Small intestine (tissue), 7 donors: Measurements from ENCODE around the gene ZSWIM6. TPM values are rescaled to one million over a fixed set of nuclear protein-coding genes. Genes with fewer than 3 reads are reported as not detected.
A peak's percentile ranks its signal among the peaks of the same experiment; 100 is the strongest.

ENCODE experiments used
- DNase-seq, 2 donors: peaks; one replicate each; pipeline versions ENCODE4 v3.0.0 to v3.0.0-alpha.2; 2013
- FAIRE-seq: peaks from 2 replicates; lab custom pipeline; 2012; peaks lifted over from hg19 to GRCh38; lab: Jason Lieb, UNC
- H3K27ac ChIP-seq, 3 donors: one replicate each; pipeline ENCODE4 v1.5.1; 2013; ENCODE audit warnings: low read length in 2 of 3, mild to moderate bottlenecking in 2 of 3, control low read depth in 1 of 3, inconsistent platforms in 1 of 3, low read depth in 1 of 3, moderate library complexity in 1 of 3
- H3K27me3 ChIP-seq, 3 donors: one replicate each; pipeline ENCODE4 v1.6.1; 2013; ENCODE audit warnings: low read length in 3 of 3, inconsistent platforms in 1 of 3; ENCODE audit not compliant: control insufficient read depth in 3 of 3, insufficient read depth in 3 of 3
- H3K36me3 ChIP-seq, 3 donors: one replicate each; pipeline ENCODE4 v1.6.1; 2013; ENCODE audit warnings: low read length in 3 of 3, inconsistent platforms in 1 of 3, low read depth in 1 of 3, mild to moderate bottlenecking in 1 of 3, moderate library complexity in 1 of 3; ENCODE audit not compliant: control insufficient read depth in 3 of 3, insufficient read depth in 2 of 3
- H3K4me1 ChIP-seq, 3 donors: one replicate each; pipeline ENCODE4 v1.6.1; 2013; ENCODE audit warnings: low read length in 2 of 3, inconsistent platforms in 1 of 3, low read depth in 1 of 3, mild to moderate bottlenecking in 1 of 3, moderate library complexity in 1 of 3; ENCODE audit not compliant: control insufficient read depth in 3 of 3, insufficient read depth in 2 of 3
- H3K4me3 ChIP-seq, 3 donors: one replicate each; pipeline ENCODE4 v1.5.1; 2013; ENCODE audit warnings: low read length in 3 of 3, control low read depth in 1 of 3, inconsistent platforms in 1 of 3, low read depth in 1 of 3, mild to moderate bottlenecking in 1 of 3, moderate library complexity in 1 of 3
- H3K9me3 ChIP-seq, 2 donors: one replicate each; pipeline ENCODE4 v1.6.1; 2013; ENCODE audit warnings: low read depth in 1 of 2, low read length in 1 of 2; ENCODE audit not compliant: control insufficient read depth in 2 of 2, insufficient read depth in 1 of 2
- WGBS, 3 donors: extraction: QIAGEN DNeasy Blood & Tissue Kit; methylation state at CpG; one replicate each; pipeline ENCODE4 v1.1.7; 2013; 5-methylcytosine and 5-hydroxymethylcytosine counted together
- polyA plus RNA-seq, 4 donors: library from polyadenylated mRNA; stranded (reverse) in 3 of 4; unstranded in 1 of 4; fragments of 200-250 nt in 3 of 4; fragments of 120-200 nt in 1 of 4; gene quantifications; one replicate each; pipeline versions ENCODE4 v1.2.1 to v1.2.3, GENCODE V29; 2013
- donor health status: healthy with polysubstance abuse.
- donor health status: control.
- donor health status: control.
- donor health status: Bipolar disorder and iron deficiency.
- donor health status: healthy.

ZSWIM6 gene
- polyA plus RNA-seq, 4 donors: 3.2 to 14.6 (median 4.2) TPM

- Histone ChIP-seq H3K4me3 (no peak overlapping the region), H3K27me3 (no peaks in the 10 kb centered on the region), H3K9me3 (peaks cover 0 to 3% of the 10 kb centered on the region in 2 donors), H3K4me1 (peaks cover 0 to 35% (median 0%) of the 10 kb centered on the region in 3 donors), H3K27ac (peak overlapping the region in 2 of 3 donors; percentile 28 to 79), H3K36me3 (no peaks in the 10 kb centered on the region)
- FAIRE-seq (no peak), DNase-seq (peak in 1 of 2 donors; percentile 36)
- WGBS, 3 donors: 22 to 45% (median 37%) methylated on average over 4 of the region's 4 CpGs
Measured at GRCh38 chr5:61290791-61291210, 41.3 kb upstream of the ZSWIM6 start.

- DNase-seq (peak; percentile 33 to 86), FAIRE-seq (no peak)
- Histone ChIP-seq H3K27me3 (no peaks in the 10 kb centered on the region), H3K27ac (peak overlapping the region in 1 of 3 donors; percentile 79), H3K4me1 (peaks cover 0 to 31% (median 0%) of the 10 kb centered on the region in 3 donors), H3K36me3 (no peaks in the 10 kb centered on the region), H3K4me3 (no peak overlapping the region), H3K9me3 (no peaks in the 10 kb centered on the region)
- 20 to 61% (median 38%) methylated on average over 7 of the region's 7 CpGs for WGBS, 3 donors
Measured at GRCh38 chr5:61292062-61292657, 39.9 kb upstream of the ZSWIM6 start.

GRCh38 chr5:61293071-61293470, 39.0 kb upstream of the ZSWIM6 start:
- FAIRE-seq: no peak
- Histone ChIP-seq H3K9me3 (no peaks in the 10 kb centered on the region), H3K4me1 (peaks cover 0 to 27% (median 0%) of the 10 kb centered on the region in 3 donors), H3K4me3 (no peak overlapping the region), H3K27me3 (no peaks in the 10 kb centered on the region), H3K36me3 (no peaks in the 10 kb centered on the region), H3K27ac (peak overlapping the region in 2 of 3 donors; percentile 37 to 79)
- 9 to 57% (median 27%) methylated on average over 4 of the region's 4 CpGs for WGBS, 3 donors
- DNase-seq: peak; percentile 41 to 65

GRCh38 chr5:61293873-61294272, 38.2 kb upstream of the ZSWIM6 start:
- DNase-seq: no peak
- Histone ChIP-seq H3K36me3 (no peaks in the 10 kb centered on the region), H3K4me3 (no peak overlapping the region), H3K27me3 (no peaks in the 10 kb centered on the region), H3K27ac (no peak overlapping the region), H3K4me1 (peaks cover 0 to 27% (median 0%) of the 10 kb centered on the region in 3 donors), H3K9me3 (no peaks in the 10 kb centered on the region)
- WGBS, 3 donors: 89 to 100% (median 93%) methylated on average over 5 of the region's 5 CpGs
- no peak for FAIRE-seq

- Histone ChIP-seq H3K9me3 (no peaks in the 10 kb centered on the region), H3K4me1 (peaks cover 0 to 27% (median 0%) of the 10 kb centered on the region in 3 donors), H3K4me3 (no peak overlapping the region), H3K36me3 (no peaks in the 10 kb centered on the region), H3K27ac (no peak overlapping the region), H3K27me3 (no peaks in the 10 kb centered on the region)
- no peak for FAIRE-seq
- no peak for DNase-seq
- WGBS, 3 donors: 79 to 91% (median 83%) methylated on average over 2 of the region's 2 CpGs
Measured at GRCh38 chr5:61295365-61295764, 36.7 kb upstream of the ZSWIM6 start.

- Histone ChIP-seq H3K27me3 (no peaks in the 10 kb centered on the region), H3K4me1 (peaks cover 0 to 17% (median 2%) of the 10 kb centered on the region in 3 donors), H3K36me3 (no peaks in the 10 kb centered on the region), H3K4me3 (no peak overlapping the region), H3K9me3 (no peaks in the 10 kb centered on the region), H3K27ac (no peak overlapping the region)
- 63 to 69% (median 69%) methylated on average over 3 of the region's 3 CpGs for WGBS, 3 donors
- FAIRE-seq: no peak
- DNase-seq: no peak
Measured at GRCh38 chr5:61298066-61298465, 34.0 kb upstream of the ZSWIM6 start.

GRCh38 chr5:61298580-61298979, 33.5 kb upstream of the ZSWIM6 start:
- no peak for DNase-seq
- H3K4me3 ChIP-seq: no peak overlapping the region
- H3K9me3 ChIP-seq: no peaks in the 10 kb centered on the region
- no peak for FAIRE-seq
- H3K27ac ChIP-seq: no peak overlapping the region
- peaks cover 0 to 14% (median 2%) of the 10 kb centered on the region in 3 donors for H3K4me1 ChIP-seq
- 76 to 85% (median 84%) methylated on average over 6 of the region's 6 CpGs for whole genome bisulfite sequencing, 3 donors
- no peaks in the 10 kb centered on the region for H3K36me3 ChIP-seq
- H3K27me3 ChIP-seq: no peaks in the 10 kb centered on the region

- H3K4me3 ChIP-seq: no peak overlapping the region
- no peaks in the 10 kb centered on the region for H3K9me3 ChIP-seq
- no peak for DNase-seq
- 87 to 94% (median 91%) methylated on average over 5 of the region's 5 CpGs for WGBS, 3 donors
- no peak for FAIRE-seq
- no peaks in the 10 kb centered on the region for H3K36me3 ChIP-seq
- H3K27ac ChIP-seq: no peak overlapping the region
- peaks cover 0 to 17% (median 2%) of the 10 kb centered on the region in 3 donors for H3K4me1 ChIP-seq
- no peaks in the 10 kb centered on the region for H3K27me3 ChIP-seq
Measured at GRCh38 chr5:61299261-61299681, 32.8 kb upstream of the ZSWIM6 start.
